Measurements from ENCODE around the gene TMIGD3.

GRCh38 chr1:111499026-111499785 is 4.2 kb downstream of the TMIGD3 start:
- TF ChIP-seq POLR2A (IDR thresholded peaks at IDR 0.05) (no peak), CTCF (IDR thresholded peaks at IDR 0.05 in 8 of 11, conservative IDR thresholded peaks at IDR 0.05 in 3 of 11) (no peak)
